Embryonic facial prominence (tissue), 1 donor: ENCODE data around the gene ABR.
"Not testable (repeated sequence)": the region's sequence is repeated elsewhere in the genome, so short reads cannot be mapped to it uniquely, and the experiment has no call there.

Experiments
- DNase-seq: peaks from one replicate; pipeline ENCODE4 v3.0.0-alpha.2; 2016; ENCODE audit errors: extremely low spot score

ABR gene

DNA sequence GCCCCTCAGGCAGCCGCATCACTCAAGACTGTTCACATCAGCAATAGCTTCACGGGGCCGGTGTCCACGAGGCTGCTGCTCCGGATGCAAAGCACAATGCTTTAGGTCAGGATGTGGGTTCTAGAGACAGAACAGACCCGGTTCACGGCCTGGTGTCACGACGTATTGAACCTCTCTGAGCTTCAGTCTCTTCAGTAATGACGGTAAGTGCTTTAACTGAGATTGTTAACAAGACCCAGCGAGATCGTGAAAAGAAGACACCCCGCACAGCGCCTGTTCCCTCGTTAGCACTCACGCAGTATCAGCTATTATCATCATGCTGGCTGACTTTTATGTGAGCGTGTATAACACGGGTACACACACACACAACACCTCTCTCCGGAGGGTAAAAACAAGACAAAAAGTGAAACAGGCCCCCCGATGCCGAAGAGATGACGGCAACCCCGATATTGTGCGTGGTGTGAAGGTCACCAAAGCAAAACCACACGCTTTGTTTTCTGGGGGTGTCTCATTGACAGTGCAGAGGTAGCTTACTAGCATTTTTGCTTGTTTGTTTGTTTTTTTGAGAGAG lies 21.4 kb upstream of the ABR start:
- DNase-seq, result no peak

DNA sequence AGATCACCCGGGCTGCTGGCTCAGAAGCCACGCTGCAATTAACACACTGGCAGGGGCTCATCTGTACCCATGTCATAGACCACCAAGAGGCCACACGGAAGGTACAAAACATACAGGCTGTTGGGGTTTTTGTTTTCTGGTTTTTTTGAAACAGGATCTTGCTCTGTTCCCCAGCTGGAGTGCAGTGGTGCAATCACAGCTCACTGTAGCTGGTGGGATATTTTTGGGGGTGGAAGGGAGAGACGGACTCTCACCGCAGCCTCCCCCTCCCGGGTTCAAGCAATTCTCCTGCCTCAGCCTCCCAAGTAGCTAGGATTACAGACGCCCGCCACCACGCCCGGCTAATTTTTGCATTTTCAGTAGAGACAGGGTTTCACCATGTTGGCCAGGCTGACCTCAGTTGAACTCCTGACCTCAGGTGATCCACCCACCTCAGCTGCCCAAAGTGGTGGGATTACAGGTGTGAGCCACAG lies 19.5 kb upstream of the ABR start:
- not testable (repeated sequence) for DNase-seq

DNA sequence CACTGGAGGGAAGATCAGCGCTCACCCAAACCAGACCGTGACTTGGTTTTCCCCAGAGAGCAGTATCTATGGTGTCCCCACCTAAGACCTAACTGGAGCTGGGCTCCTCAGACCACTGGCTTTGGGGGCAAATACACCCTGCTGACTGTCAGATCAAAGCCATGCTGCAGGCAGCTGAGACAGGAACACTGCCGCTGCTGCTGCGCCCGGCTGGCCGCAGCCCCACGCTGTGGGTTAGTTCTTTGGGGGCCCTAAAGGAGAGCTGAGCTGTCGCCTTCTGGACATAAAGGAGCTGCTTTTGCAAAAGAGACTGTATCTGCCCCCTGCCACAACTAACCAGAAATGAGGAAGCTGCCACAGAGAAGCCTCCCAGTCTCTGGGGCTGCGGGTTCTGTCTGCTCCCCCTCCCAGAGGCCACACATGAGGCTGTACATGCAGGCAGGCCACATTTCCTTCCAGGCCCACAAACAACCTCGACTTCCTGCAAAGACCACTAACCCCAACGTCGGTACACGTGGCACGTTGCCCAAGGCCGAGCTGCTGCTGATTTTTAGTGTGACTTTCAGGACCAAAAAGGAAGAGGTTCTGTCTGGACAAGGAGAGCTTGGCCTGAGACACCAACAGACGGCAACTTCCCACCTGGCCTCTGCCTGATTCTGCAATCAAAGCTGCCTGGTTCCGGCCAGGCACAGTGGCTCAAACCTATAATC lies 18.2 kb upstream of the ABR start:
- DNase-seq, result no peak

DNA sequence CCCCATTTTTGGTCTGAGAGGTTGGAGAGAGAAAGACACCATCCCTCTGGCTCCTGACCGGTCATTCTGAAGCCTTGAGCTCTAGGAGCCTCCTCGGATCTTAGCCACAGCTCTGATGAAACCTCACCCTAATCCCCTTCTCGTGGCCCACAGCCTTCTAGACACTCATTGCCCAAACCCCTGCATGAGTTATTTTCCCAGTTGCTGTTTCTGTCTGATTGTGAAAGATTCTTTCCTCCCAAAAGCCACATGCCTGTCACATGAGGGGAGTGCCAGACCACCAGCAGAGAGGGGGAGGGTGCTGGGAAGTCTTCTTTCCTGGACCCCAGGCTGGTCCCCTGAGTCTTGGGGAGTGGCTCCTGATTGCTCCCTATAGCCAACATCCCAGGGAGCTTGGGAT lies 17.6 kb upstream of the ABR start:
- DNase-seq, result no peak

DNA sequence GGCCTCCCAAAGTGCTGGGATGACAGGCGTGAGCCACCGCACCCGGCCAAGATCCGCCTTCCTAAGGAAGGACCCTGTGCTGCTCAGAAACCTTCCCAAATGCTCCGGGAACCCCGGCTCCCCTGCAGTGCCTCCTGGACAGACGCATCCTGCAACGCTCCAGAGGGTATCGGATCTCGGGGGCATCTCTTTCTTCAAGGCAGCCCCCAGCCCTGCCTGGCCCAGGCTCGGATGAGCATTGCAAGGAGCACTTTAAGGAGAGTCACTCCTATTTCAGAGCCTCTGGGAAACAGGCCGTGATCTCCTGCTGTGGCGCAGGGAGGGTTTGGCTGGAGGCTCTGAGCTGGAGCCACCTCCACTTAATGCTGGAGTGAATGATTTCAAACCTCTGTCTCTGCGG lies 17.2 kb upstream of the ABR start:
- no peak for DNase-seq

DNA sequence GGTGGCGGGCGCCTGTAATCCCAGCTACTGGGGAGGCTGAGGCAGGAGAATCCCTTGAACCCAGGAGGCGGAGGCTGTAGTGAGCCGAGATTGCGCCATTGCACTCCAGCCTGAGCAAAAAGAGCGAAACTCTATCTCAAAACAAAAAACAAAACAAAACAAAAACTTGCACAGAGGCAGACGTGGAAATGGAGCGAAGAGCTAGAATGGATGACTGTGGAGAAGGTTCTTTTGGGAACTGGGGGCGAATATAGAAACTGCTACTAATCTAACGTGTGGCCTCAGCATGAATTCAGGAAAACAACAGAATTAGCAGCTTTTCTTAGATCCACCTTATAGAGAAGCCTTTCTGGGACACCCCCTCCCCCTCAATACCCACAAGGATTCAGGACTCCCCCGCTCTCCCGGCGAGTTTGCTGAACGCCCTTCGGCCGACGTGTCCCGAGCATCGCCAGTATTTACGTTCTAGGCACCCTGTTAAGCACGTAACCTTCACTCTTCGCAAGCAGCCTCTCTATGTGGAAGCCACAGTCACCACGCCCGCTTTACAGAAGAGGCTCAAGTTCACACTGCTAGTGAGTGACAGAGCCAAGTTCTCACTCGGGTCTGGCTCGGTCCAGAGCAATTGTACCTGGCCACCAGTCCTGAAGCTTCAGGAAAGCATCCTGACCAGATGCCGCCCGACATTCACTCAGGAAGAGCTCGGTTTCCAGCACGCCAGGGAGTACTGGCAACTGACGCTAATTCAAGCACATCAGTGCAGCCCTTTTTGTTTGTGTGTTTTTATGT lies 13.3 kb upstream of the ABR start:
- DNase-seq, result no peak

DNA sequence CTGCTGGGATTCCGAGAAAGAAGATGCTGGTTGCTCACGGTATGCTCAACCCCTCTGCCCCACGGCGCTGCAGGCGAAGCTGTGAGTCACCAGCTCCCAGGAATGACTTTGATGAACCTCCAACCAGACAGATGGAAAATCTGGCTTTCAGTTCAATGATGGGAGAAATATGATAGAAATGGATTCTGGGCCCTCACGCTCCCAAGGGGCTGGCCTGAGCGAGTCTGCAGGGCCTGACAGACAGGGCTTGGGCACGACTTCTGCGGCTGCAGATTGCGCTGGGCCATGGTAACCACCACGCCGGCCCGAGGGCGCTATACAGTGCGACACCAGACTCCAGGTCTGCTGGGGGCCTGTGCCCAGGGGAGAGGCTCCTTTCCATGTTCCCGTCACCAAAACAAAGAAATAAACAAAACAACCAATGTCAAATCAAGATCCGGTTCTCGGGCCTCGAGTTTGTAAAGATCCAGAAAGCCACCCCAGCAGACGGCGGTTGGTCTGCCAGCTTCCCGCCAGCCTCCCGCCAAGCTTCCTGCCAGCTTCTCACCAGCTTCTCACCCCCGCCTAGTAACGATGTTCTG lies 11.1 kb upstream of the ABR start:
- DNase-seq, result no peak

DNA sequence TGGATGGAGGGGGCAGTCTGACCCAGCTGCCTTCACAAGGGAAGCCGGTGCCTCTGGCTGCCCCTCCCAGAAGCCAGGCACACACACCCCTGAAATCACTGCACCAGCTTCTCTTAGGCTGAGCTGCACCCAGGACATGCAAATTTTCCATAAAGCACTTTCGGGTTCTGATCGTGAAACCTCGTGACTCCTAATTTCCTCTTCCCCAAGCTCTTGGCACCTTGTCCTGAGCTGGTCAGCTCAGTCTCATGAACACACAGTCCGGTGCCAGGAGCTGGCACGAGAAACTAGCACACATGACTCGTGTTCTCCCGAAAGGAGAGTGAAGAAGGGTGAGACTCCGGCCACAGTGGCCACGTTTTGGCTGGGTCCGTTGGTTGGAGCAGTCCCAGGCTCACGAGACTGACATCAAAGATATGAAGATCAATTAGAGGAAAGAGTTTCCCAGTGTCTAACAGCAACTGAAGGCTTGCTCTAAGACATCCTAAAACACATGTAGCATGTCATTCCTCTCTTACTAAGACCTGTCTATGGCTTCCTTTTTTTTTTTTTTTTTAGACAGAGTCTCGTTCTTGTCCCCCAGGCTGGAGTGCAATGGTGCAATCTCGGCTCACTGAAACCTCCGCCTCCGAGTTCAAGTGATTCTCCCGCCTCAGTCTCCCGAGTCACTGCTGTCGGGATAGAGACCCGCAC lies 9.2 kb upstream of the ABR start:
- no peak for DNase-seq

DNA sequence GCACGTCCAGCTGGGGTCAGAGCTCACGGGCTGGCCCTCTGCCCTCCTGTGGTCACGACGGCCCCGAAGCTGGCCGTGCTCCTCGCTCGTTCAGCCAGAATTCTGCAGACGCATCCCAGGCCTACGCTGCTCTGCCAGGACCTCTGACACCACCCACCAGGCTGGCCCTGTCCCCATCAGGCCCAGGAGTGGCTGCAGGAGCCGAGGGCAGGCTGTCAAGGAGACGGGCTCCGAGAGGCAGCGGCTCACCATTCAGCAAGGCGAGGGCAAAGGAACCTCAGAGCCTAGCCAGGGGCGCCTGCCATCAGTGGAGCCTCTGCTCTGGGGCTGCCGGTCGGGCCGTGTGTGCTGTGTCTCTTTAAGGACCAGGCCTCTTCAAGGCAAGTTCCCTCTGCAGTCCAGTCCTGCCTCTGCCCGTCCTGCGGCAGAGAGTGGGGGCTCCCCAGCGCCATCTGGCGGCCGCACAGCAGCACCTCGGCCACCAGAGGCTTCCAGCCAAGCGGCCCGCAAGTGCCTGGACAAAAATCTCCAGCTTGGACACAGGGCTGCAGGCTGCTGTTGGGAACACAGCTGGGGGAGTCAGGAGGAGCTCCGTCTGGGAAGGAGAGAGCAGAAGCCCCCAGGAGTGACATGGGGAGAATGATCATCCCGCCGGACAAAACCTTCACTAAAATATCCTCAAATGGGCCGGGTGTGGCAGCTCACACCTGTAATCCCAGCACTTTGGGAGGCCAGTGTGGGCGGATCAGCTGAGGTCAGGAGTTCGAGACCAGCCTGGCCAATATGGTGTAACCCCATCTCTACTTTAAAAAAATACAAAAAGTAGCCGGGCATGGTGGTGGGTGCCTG lies 7.4 kb upstream of the ABR start:
- DNase-seq, result peak; percentile 70

DNA sequence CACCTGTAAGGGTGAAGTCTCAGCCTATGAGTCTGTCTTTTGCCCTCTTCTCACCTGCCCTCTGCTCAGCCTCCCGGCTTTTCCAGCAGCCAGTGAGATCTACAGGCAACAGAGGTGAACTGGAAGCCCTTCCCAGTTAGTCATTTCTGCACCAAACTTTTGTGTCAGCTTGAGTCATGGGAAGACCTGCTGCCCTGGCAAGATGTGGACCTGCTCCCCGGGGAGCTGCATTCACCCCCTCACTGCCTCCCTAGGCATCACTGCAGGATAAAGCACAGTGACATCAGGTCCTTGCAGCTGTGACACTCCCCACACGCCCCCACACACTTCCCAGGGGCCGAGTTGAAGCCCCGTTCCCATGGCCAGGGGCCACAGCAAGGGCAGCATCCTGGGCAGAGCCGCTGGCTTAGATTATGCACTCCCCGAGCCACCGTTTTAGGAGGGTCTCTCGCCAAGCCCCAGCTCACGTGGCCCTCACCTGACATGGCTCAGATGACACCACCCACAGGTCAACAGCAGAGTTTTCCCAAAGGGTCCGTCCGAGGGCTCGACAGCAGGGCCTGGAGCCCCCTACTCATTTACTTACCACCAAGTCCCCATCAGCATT lies 6.5 kb upstream of the ABR start:
- DNase-seq, result no peak

DNA sequence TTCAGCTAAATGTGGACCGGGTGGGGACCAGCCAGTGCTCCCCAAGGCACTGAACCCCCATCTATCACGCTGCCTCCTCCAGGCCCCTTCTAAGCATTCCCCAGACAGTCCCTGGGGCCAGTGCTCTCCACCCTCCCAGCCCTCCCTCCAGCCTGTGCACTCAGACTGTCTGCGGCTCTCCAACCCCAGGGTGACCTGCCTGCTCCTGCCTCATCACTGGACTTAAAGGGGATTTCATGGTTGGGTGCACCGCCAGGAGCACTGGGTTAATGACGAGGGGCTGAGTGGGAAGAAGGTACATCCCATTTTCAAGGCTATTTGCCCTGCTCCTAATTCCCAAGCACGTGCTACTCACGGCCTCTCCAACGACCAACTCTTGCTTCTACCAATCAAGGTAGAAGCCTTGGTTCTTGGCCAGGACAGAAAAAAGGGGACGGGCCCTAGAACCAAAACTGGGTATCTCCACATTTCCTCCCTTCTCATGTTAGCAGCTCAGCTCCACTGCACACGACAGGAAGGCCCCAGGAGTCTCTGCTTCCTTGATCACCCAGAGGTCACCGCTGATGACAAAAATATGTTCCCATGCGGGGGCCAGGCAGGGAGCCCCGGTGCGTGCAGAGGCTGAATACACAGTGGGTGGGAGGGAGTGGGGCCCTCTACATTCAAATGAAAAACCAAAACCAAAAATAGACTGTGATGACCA lies 3.5 kb upstream of the ABR start:
- DNase-seq, result no peak

DNA sequence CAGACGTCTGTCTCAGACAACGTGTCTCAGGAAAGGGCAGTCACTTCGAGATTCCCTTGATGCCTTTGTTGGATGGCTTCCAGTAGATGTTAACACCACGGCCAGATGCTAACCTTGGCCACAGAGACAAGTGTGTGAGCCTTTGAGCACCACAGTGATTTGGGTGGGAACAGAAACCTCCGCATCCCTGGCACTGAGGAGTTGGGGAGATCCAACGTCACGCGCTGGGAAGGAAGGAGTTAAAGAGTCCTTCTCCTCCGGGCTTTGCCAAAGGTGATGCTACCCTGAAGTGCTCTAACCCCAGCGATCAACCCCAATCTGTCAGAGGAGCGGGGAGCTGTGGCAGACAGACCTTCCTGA lies 3.0 kb upstream of the ABR start:
- DNase-seq, result no peak

DNA sequence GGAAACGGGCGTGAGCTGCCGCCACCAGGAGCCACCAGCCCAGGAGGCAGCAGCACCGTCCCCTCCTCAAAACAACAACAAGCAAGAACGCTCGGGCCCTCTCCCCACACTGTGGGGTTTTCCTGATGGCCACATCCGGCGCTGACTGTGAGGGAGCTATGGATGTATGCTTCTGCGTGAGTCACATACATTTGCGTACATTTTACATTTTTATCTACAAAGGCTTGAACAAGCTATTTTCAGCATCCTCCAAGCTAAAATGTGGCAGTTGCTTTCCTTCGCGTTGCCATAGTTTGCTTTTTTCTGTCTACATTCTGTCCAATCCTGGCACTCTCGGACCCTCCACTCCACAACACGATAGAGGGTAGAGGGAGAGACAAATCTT lies 2.0 kb upstream of the ABR start:
- DNase-seq, result no peak

DNA sequence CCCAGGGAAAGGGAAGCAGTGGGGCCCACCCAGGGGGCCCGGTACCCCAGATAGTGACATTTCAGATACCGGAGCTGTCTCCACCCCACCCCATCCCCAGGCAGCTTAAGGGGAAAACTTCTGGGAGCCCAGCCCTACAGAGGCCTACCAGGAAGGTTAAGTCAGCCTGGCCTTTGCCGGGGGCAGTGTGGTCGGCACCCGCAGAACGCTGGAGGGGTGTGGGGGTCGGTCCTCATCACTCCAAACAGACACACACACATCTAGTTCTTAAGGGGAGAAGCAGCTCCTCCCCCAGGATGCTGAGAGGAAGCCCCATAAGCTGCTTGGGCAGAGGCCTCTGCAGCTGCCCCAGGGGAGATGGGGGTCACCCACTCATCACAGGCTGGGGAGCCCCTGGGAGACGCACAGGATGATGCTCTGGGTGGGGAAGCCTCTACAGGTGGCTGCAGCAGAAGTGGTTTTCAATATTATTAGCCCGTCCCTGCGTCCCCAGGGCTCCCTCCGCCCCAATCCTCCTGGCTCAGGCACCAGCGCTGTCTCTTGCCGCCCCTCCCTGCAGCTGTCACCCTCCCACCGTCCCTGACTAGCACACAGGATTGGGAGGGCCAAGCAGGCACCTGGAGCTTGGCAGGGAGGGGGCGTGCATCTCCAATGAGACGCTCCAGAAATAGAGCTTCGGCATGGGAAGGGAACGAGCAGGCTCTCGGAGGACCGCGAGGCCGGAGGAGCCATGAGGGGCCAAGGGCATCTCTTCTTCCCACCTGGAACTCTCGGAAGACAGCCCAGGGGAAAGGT lies 1.4 kb upstream of the ABR start:
- no peak for DNase-seq

DNA sequence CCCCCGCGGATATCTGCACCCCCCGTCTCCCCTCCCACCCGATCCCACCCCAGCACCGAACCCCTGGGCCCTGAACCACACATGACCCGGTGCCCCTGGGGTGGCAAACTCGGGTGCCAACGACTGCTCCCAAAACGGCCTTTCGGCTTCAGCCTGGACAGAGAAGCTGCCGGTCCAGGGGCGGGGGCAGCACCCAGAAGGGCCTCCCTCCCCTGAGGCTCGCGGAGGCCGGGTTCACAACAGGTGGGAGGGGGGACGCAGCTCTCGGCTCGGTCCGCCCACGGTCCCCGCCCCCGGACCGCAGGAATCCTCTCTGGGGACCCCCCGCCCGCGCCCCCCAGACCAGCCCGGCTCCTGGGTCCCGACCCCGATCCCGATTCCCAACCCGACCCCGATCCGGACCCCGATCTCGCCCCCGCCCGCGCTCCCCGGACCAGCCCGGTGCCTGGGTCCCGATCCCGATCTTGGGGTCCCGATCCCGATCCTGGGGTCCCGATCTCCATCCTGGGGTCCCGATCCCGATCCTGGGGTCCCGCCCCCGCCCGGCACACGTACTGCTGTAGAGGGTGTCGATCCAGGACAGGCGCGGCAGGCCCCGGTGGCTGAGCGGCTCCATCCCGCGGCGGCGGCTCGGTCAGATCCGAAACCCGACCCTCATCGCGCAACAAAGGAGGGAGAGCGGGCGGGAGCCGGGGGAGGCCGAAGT lies 516 bp downstream of the ABR start:
- no peak for DNase-seq

DNA sequence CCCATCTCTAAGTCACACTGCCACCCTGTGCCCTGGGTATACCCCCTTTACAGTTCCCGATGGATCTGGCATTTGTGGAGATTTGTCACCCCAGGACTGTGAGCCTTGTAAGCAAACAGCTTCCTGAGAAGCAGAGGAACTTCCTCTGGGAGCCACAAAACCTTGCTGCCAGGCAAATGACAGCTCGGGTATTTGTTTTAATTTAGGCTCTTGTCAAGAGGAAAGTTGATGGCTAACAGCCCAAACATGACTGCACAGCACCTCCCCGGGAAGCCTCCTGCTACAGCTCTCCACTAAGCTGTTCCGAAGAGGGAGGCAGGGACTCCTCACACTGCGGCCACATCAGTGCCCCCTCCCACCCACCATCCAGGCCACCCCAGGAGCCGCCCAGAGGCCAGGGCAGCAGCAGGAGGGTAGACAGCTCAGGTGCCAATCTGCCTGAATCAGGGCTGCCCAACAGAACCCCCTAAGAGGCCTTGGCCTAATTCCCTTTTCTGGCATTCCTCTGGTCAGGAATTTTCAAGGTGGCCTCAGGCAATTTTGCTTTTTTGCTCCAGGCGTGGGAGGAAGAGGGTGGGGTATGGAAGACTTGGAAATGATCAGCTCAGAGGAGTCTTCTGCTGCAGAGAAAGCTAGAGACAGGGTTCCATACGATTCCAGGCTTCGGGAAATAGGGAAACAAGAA lies 2.6 kb downstream of the ABR start:
- no peak for DNase-seq

DNA sequence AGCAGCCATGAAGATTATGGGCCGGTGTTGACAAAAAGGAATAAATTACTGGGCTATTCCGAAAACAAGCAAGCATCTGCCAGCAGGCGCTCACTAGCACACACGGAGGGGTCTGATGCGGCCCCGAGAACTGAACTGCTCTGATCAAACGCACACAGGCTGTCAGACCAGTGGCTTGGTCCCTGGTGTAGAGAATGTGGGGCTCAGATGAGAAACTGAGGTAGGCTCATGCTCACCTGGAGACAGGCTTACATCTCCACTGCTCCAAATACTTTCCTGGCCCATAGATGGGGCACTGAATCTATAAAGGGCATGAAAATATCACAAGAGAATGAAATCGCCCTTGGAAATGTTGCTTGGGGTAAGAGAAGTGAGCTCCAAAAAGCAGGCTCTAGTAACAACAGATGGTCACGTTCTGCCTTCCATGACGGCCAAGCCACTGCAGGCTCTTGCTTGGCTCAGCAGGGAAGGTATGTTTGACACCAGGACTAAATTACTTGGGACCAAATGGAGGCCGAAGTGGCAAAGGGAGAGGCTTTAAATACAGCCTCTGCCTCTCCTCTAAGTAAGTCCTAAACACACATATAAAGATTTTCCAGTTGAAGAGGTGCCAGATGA lies 5.4 kb downstream of the ABR start:
- no peak for DNase-seq
